ENCODE results near the gene SFRP4.

DNA sequence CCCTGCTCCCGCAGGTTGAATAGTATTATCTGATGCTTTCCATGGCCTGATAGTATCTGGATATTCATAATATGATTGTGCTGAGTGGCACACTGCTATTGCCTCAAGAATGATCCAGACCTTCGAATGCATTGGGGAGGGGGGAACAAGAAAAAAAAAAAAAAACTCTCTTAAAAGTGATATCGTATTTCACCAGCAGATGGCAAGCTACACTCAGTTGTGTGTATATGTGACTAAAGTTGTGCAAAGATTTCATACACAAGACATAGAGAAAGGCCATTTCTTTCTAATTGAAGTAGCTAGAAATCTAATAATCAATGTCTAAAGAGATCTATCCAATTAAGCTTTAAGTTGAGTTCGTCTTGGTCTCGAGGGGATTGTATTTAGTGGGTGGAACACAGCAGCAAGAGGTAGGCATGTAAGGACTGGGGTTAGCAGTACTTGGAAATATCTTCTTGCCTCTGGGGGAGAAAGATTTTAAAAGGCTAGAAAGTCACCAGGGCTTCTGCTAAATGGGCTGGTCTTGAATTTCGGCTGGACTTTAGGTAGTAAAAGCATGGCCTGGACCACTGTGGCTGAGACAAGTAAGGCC lies 15.3 kb downstream of the SFRP4 start:
- TF ChIP-seq, protein P1, sequence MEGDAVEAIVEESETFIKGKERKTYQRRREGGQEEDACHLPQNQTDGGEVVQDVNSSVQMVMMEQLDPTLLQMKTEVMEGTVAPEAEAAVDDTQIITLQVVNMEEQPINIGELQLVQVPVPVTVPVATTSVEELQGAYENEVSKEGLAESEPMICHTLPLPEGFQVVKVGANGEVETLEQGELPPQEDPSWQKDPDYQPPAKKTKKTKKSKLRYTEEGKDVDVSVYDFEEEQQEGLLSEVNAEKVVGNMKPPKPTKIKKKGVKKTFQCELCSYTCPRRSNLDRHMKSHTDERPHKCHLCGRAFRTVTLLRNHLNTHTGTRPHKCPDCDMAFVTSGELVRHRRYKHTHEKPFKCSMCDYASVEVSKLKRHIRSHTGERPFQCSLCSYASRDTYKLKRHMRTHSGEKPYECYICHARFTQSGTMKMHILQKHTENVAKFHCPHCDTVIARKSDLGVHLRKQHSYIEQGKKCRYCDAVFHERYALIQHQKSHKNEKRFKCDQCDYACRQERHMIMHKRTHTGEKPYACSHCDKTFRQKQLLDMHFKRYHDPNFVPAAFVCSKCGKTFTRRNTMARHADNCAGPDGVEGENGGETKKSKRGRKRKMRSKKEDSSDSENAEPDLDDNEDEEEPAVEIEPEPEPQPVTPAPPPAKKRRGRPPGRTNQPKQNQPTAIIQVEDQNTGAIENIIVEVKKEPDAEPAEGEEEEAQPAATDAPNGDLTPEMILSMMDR (conservative IDR thresholded peaks at IDR 0.05 in 1 of 2, IDR thresholded peaks at IDR 0.05 in 1 of 2; ENCODE audit: extremely low read depth in 1 of 2, insufficient read depth in 1 of 2, low read depth in 1 of 2, low read length in 2 of 2), result peak; percentile 55 to 58
- TF ChIP-seq EZH2 (IDR thresholded peaks at IDR 0.05; ENCODE audit: borderline replicate concordance, low read length), result no peak
